ENCODE data around the gene MIDN.

Gene MIDN

GRCh38 chr19:1294688-1295087, 46.3 kb downstream of the MIDN start:
- H3F3A ChIP-seq (ENCODE audit: low read depth): no peaks in the 10 kb centered on the region
- no peaks in the 10 kb centered on the region for H4K20me1 ChIP-seq (ENCODE audit: insufficient read depth, low read length, poor library complexity, severe bottlenecking)
- H3K4me2 ChIP-seq (ENCODE audit: low read depth, low read length, poor library complexity, severe bottlenecking): no peak overlapping the region
- TF ChIP-seq EZH2phosphoT487 (IDR thresholded peaks at IDR 0.05; ENCODE audit: borderline replicate concordance) (no peak), CTCF (conservative IDR thresholded peaks at IDR 0.05; ENCODE audit: low read length) (no peak)
- no peaks in the 10 kb centered on the region for H3K9me3 ChIP-seq (ENCODE audit: insufficient read depth, low read depth, low read length)
- H2AFZ ChIP-seq (ENCODE audit: low read length): no peak overlapping the region
- H3K27me3 ChIP-seq (ENCODE audit: insufficient read depth, low read length, poor library complexity, severe bottlenecking): no peaks in the 10 kb centered on the region
- H3K4me3 ChIP-seq (ENCODE audit: low read length, poor library complexity, severe bottlenecking): no peak overlapping the region
- no peaks in the 10 kb centered on the region for H3K4me1 ChIP-seq (ENCODE audit: insufficient read depth, low read length, poor library complexity, severe bottlenecking)
- no peak overlapping the region for H3K9ac ChIP-seq (ENCODE audit: low read depth, low read length, poor library complexity, severe bottlenecking)
- no peaks in the 10 kb centered on the region for H3K36me3 ChIP-seq (ENCODE audit: insufficient read depth, low read length)
- H3K79me2 ChIP-seq (ENCODE audit: insufficient read depth, low read length): no peaks in the 10 kb centered on the region
- H3K9me2 ChIP-seq (replicated peaks; ENCODE audit: low read depth, low read length): no peaks in the 10 kb centered on the region

GRCh38 chr19:1295169-1296012, 47.0 kb downstream of the MIDN start:
- Histone ChIP-seq H3K9ac (ENCODE audit: low read depth, low read length, poor library complexity, severe bottlenecking) (no peak overlapping the region), H3K4me1 (ENCODE audit: insufficient read depth, low read length, poor library complexity, severe bottlenecking) (no peaks in the 10 kb centered on the region), H3K9me2 (replicated peaks; ENCODE audit: low read depth, low read length) (no peaks in the 10 kb centered on the region), H2AFZ (ENCODE audit: low read length) (no peak overlapping the region), H4K20me1 (ENCODE audit: insufficient read depth, low read length, poor library complexity, severe bottlenecking) (no peaks in the 10 kb centered on the region), H3K36me3 (ENCODE audit: insufficient read depth, low read length) (no peaks in the 10 kb centered on the region), H3K4me3 (ENCODE audit: low read length, poor library complexity, severe bottlenecking) (no peak overlapping the region), H3F3A (ENCODE audit: low read depth) (no peaks in the 10 kb centered on the region), H3K4me2 (ENCODE audit: low read depth, low read length, poor library complexity, severe bottlenecking) (no peak overlapping the region), H3K27me3 (ENCODE audit: insufficient read depth, low read length, poor library complexity, severe bottlenecking) (no peaks in the 10 kb centered on the region), H3K79me2 (ENCODE audit: insufficient read depth, low read length) (no peaks in the 10 kb centered on the region), H3K9me3 (ENCODE audit: insufficient read depth, low read depth, low read length) (no peaks in the 10 kb centered on the region)
- no peak for TF ChIP-seq EZH2phosphoT487 (IDR thresholded peaks at IDR 0.05; ENCODE audit: borderline replicate concordance)
- TF ChIP-seq CTCF (conservative IDR thresholded peaks at IDR 0.05; ENCODE audit: low read length): no peak

GRCh38 chr19:1296078-1296477, 47.7 kb downstream of the MIDN start:
- Histone ChIP-seq H3K27me3 (ENCODE audit: insufficient read depth, low read length, poor library complexity, severe bottlenecking) (no peaks in the 10 kb centered on the region), H3K4me3 (ENCODE audit: low read length, poor library complexity, severe bottlenecking) (no peak overlapping the region), H3K79me2 (ENCODE audit: insufficient read depth, low read length) (no peaks in the 10 kb centered on the region), H3K9me2 (replicated peaks; ENCODE audit: low read depth, low read length) (no peaks in the 10 kb centered on the region), H3K36me3 (ENCODE audit: insufficient read depth, low read length) (no peaks in the 10 kb centered on the region), H3K4me2 (ENCODE audit: low read depth, low read length, poor library complexity, severe bottlenecking) (no peak overlapping the region), H3F3A (ENCODE audit: low read depth) (no peaks in the 10 kb centered on the region), H3K9me3 (ENCODE audit: insufficient read depth, low read depth, low read length) (no peaks in the 10 kb centered on the region), H3K9ac (ENCODE audit: low read depth, low read length, poor library complexity, severe bottlenecking) (no peak overlapping the region), H3K4me1 (ENCODE audit: insufficient read depth, low read length, poor library complexity, severe bottlenecking) (no peaks in the 10 kb centered on the region), H2AFZ (ENCODE audit: low read length) (no peak overlapping the region), H4K20me1 (ENCODE audit: insufficient read depth, low read length, poor library complexity, severe bottlenecking) (no peaks in the 10 kb centered on the region)
- no peak for TF ChIP-seq EZH2phosphoT487 (IDR thresholded peaks at IDR 0.05; ENCODE audit: borderline replicate concordance)
- TF ChIP-seq CTCF (conservative IDR thresholded peaks at IDR 0.05; ENCODE audit: low read length): no peak

All from Loucy (cell line).